Left renal cortex interstitium (tissue), 4 donors: ENCODE measurements around the gene ITPR3. TPM values are rescaled to one million over a fixed set of nuclear protein-coding genes. Genes with fewer than 3 reads are reported as not detected.
A peak's percentile ranks its signal among the peaks of the same experiment; 100 is the strongest.

Experiments
- DNase-seq, 4 donors: peaks; one replicate each; pipeline ENCODE4 v3.0.0-alpha.2; 2013; ENCODE audit warnings: low read depth in 4 of 4, low spot score in 2 of 4, missing footprints in 1 of 4
- polyA plus RNA-seq, 4 donors: library from polyadenylated mRNA; unstranded; fragments of 120-200 nt; gene quantifications; one replicate each; pipeline ENCODE4 v1.2.1, GENCODE V29; 2013; ENCODE audit not compliant: insufficient read length in 4 of 4

ITPR3 gene
- polyA plus RNA-seq, 4 donors, result 7.9 to 10.4 (median 8.4) TPM

GRCh38 chr6:33711140-33712129, 90.3 kb downstream of the ITPR3 start, which contains the start of gene UQCC2:
TSS of gene UQCC2 (minus strand) at chr6:33711700. CDS start at chr6:33711686, 14 bp downstream.
- DNase-seq, result peak; percentile 94 to 95 (median 95)

DNA sequence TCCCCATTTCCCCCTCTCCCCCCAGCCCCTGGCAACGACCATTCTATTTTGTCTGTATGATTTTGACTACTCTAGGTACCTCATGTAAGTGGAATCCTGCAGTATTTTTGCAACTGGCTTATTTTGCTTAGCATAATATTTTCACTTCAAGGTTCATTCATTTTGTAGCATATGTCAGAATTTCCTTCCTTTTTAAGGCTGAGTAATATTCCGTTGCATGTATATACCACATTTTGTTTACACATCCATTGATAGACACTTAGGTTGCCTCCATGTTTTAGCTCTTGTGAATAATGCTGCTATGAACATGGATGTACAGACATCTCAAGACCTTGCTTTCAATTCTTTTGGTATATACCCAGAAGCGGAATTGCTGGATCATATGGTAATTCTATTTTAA, 91.8 kb downstream of the ITPR3 start:
- no peak for DNase-seq

- DNase-seq, result no peak
These were observed 92.7 kb downstream of the ITPR3 start for GRCh38 chr6:33713786-33714185.

DNA sequence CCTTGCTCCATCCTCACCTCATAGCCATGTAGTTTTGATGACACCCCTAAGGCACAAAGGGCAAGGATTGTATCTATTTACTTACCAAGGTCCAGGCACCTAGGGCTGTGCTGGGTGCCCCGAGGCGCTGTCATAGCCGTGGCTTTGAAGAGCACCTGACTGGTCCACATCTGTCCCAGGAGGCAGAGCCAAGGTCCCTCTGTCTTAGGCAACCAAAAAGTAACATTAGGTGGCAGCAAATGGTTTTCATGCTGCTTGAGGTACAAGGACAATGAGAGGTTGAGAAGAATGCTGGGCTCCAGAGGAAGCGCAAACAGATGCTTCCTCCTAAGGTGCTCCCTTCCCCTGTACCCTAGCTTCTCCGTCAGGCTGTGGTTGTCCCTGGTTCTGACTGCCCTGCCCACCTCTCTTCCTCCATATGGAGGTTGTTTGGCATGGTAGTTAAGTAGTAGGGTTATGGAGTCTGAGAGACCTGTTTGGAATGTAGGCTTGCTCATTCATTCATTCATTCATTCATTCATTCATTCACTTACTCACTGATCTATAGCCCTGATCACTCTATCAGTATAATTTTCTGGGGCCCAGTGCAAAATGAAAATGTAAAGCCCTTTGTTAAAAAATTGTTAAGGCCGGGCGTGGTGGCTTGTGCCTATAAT, 93.4 kb downstream of the ITPR3 start:
- DNase-seq, result no peak

GRCh38 chr6:33716379-33716778, 95.3 kb downstream of the ITPR3 start:
- no peak for DNase-seq

- DNase-seq, result no peak
These were observed 95.9 kb downstream of the ITPR3 start for GRCh38 chr6:33716890-33717632.

- DNase-seq, result no peak
These were observed 96.9 kb downstream of the ITPR3 start for GRCh38 chr6:33717934-33718455.

DNA sequence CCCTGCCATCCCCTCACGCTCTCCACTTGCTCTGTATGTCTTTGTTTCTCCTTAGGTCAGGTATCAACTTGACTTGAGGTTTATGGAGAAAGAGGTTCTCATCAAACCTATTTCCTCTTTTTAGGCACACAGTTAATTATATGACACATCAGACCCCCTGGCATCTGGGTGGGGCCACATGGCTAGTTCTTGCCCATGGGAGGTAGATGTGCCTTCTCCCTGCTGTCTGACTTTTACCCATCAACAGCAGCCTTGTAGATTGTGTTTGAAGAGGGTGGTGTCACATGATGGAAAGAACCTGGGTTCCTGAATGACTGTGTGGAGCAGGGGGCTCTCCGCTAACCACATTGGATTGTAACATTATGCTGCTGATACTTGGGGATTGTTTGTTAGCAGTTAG, 97.6 kb downstream of the ITPR3 start:
- DNase-seq, result no peak

GRCh38 chr6:33719326-33719987, 98.3 kb downstream of the ITPR3 start:
- DNase-seq, result no peak

DNA sequence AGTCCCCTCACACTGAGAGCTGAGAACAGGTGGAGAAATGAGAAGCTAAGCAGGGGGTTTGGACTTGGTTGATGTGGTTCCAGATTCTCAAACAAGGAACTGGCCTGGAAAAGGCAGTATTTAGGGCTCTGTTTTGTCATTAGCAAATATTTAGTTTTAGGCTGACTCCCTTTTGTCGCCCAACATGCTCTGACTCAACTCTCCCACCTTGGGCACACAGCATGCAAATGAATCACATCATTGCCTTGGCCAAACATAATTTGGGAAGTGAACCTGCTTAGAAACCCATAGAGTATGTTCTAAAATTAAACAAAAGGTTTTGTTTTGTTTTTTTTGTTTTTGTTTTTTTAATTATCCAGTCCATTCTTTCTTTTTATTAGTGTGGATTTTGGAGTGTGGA, 99.9 kb downstream of the ITPR3 start:
- no peak for DNase-seq

GRCh38 chr6:33721508-33721907, 100.4 kb downstream of the ITPR3 start:
- DNase-seq, result no peak

- DNase-seq, result no peak
These were observed 101.0 kb downstream of the ITPR3 start for GRCh38 chr6:33722103-33722623.

GRCh38 chr6:33723371-33724085, 102.4 kb downstream of the ITPR3 start:
- no peak for DNase-seq

GRCh38 chr6:33724102-33725023, 103.2 kb downstream of the ITPR3 start:
- DNase-seq, result no peak

DNA sequence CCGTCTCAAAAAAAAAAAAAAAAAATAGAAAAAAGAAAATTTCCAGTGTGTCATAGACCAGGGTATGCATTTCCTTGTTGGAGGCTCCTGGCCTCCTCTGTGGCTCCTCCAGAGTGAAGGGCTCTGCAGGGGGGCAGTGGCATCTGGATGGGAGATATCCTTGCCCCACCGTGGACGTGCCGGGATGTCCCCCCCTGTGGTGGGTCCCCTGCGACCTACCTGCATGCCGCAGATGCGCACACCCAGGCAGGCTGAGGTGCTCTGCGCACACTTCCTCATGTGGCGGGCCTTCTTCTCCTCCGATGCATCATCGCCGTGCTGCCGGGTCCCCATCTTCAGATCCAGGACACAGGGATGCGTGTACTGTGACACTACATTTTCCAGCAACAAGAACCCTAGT, 104.1 kb downstream of the ITPR3 start:
- DNase-seq, result no peak

GRCh38 chr6:33725891-33726673, 105.0 kb downstream of the ITPR3 start:
- no peak for DNase-seq

- DNase-seq, result no peak
These were observed 105.6 kb downstream of the ITPR3 start for GRCh38 chr6:33726696-33727095.
